ENCODE results near the gene LSAMP. TPM values are rescaled to one million over a fixed set of nuclear protein-coding genes. Genes with fewer than 3 reads are reported as not detected.

Gene LSAMP
- total RNA-seq, 4 donors from 2014 or later, result 4.3 to 5.2 (median 5.0) TPM

DNA sequence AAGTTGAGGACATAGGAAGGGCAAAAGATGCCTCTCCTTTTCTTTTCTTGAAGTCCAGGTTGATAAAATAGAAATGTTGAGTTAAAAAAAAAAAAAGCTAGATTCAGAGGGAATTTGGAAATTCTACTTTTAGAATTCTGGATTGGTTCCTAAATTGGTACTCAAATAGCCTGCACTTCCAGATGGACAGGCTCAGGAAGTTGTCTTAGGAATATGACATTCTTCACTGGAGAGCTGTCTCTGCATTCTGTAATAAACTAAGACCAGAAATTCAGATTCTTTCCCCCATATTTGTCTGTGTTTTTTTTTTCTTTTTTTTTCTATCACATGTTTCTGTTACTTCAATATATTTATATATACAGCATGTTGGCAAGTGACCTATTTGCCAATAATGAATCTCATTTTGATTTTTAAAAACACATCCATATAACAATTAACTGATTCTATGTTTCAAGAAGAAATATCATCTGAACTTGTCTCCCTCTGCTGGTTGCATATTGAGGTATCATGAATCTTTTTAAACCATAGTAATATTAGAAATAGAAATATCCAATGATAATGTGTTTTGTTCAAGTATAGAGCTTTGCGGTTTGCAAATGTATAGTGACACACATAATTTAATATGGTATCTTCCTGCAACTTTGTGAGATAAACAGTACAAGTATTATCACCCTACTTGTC, 8.5 kb upstream of the LSAMP start:
- DNase-seq (ENCODE audit: low spot score in 2 of 2), result no peak
- H3K27me3 ChIP-seq, result no peaks in the 10 kb centered on the region
- H3K4me3 ChIP-seq, result no peak overlapping the region
- H3K9me3 ChIP-seq, result no peaks in the 10 kb centered on the region
- no peak overlapping the region for H3K27ac ChIP-seq
- TF ChIP-seq EP300 (IDR thresholded peaks at IDR 0.05), result no peak
- TF ChIP-seq POLR2A (IDR thresholded peaks at IDR 0.05), result no peak
- TF ChIP-seq, protein P1, sequence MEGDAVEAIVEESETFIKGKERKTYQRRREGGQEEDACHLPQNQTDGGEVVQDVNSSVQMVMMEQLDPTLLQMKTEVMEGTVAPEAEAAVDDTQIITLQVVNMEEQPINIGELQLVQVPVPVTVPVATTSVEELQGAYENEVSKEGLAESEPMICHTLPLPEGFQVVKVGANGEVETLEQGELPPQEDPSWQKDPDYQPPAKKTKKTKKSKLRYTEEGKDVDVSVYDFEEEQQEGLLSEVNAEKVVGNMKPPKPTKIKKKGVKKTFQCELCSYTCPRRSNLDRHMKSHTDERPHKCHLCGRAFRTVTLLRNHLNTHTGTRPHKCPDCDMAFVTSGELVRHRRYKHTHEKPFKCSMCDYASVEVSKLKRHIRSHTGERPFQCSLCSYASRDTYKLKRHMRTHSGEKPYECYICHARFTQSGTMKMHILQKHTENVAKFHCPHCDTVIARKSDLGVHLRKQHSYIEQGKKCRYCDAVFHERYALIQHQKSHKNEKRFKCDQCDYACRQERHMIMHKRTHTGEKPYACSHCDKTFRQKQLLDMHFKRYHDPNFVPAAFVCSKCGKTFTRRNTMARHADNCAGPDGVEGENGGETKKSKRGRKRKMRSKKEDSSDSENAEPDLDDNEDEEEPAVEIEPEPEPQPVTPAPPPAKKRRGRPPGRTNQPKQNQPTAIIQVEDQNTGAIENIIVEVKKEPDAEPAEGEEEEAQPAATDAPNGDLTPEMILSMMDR (IDR thresholded peaks at IDR 0.05), result no peak
- no peak for TF ChIP-seq POLR2AphosphoS5 (IDR thresholded peaks at IDR 0.05)
- H3K36me3 ChIP-seq, result no peaks in the 10 kb centered on the region
- H3K4me1 ChIP-seq, result no peaks in the 10 kb centered on the region
- WGBS, result 63% methylated on average over 1 of the region's 1 CpG

DNA sequence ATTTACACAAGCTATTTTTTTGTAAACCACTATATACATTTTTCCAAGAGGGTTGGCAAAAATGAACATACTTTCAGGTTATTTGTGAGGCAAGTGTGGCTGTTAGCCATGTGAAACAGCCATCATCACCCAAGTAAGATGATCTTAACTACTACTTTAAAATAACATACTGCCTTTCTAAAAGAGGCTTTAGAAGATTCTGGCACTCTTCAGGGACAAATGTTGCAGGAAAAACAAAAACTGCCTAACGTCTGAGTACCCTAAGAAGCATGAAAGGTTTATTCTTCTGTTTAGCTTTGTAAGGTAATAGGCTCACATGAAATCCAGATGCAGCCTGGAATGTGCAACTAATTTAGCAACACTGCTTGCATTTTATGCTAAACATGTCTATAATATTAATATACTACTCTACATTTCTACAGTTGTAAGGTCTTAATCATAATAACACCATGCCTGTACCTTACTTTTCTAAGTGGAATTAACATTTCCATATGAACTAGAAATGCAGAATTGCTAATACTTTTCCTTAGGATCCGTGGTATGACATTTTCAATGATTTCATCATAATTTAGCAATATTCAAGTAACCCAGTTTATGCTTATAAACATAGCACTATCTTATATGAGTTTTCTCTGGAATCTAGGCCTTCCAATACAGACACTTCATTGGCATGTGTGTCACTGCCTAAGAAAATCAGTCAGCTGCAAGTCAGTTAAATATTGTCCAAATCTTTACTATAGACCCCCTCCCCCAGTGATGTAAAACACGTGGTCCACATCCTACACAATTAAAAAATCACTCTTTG, 4.5 kb upstream of the LSAMP start:
- WGBS, result 48% methylated on average over 3 of the region's 3 CpGs
- peaks cover 6% of the 10 kb centered on the region for H3K27me3 ChIP-seq
- no peak for DNase-seq (ENCODE audit: low spot score in 2 of 2)
- no peak overlapping the region for H3K27ac ChIP-seq
- no peaks in the 10 kb centered on the region for H3K36me3 ChIP-seq
- no peaks in the 10 kb centered on the region for H3K9me3 ChIP-seq
- H3K4me3 ChIP-seq, result no peak overlapping the region
- TF ChIP-seq POLR2AphosphoS5 (IDR thresholded peaks at IDR 0.05) (no peak), POLR2A (IDR thresholded peaks at IDR 0.05) (no peak), EP300 (IDR thresholded peaks at IDR 0.05) (no peak)
- TF ChIP-seq, protein P1 (IDR thresholded peaks at IDR 0.05), result no peak
- H3K4me1 ChIP-seq, result no peaks in the 10 kb centered on the region

DNA sequence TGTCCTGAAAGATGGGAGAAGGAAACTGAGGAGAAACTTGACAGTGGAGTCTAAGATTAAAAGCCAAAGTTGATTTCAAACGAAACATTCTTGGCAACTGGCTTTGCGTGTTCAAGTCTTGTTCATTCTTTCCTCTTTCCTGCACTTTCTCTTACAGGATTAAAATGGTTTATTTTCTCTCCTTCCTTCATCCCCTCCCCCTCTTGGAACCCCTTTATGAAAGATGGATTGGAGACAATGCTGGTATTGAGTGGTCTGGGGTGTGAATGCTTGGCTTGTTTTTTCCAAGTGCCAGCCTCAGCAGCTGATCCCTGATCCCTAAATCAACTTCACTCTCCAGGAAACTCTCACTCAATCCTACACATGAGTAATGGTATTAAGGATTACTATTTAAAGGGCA, 703 bp upstream of the LSAMP start:
- Histone ChIP-seq H3K4me3 (no peak overlapping the region), H3K4me1 (no peaks in the 10 kb centered on the region), H3K27ac (no peak overlapping the region), H3K27me3 (peaks cover 6% of the 10 kb centered on the region), H3K9me3 (no peaks in the 10 kb centered on the region), H3K36me3 (no peaks in the 10 kb centered on the region)
- TF ChIP-seq POLR2AphosphoS5 (IDR thresholded peaks at IDR 0.05) (no peak), POLR2A (IDR thresholded peaks at IDR 0.05) (no peak), EP300 (IDR thresholded peaks at IDR 0.05) (no peak)
- TF ChIP-seq, protein P1 (IDR thresholded peaks at IDR 0.05), result no peak
- DNase-seq (ENCODE audit: low spot score in 2 of 2), result no peak
- WGBS, result 48% methylated on average over 2 of the region's 2 CpGs

DNA sequence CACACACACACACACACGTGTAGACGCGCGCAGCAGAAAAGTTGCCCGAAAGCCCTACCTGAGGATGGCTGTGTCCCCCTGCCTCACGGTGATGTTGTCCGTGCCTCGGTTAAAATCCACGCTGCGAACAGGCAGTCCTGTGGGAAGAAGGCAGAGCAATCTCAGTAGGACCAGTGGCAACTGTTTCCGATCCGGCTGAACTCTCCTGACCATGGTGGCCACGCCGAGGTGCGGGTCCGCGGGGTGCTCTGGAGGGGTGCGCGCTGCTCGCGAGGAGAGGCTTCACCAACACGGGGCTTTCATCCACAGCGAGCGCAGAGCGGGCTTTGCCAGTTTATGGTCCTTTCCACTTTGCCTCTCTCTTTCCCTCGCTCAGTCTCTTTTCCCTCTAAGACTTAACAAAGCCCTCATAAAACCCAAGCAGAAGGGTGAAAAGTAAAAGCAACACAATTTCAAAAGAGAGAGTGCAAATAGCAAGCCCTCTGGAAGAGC, 422 bp downstream of the LSAMP start:
- no peaks in the 10 kb centered on the region for H3K9me3 ChIP-seq
- WGBS, result 3% methylated on average over 11 of the region's 26 CpGs
- H3K27me3 ChIP-seq, result peaks cover 6% of the 10 kb centered on the region
- H3K36me3 ChIP-seq, result no peaks in the 10 kb centered on the region
- TF ChIP-seq EP300 (IDR thresholded peaks at IDR 0.05), result no peak
- TF ChIP-seq POLR2AphosphoS5 (IDR thresholded peaks at IDR 0.05), result no peak
- TF ChIP-seq, protein P1 (IDR thresholded peaks at IDR 0.05), result no peak
- no peak for TF ChIP-seq POLR2A (IDR thresholded peaks at IDR 0.05)
- H3K4me3 ChIP-seq, result peak overlapping the region; percentile 37
- no peaks in the 10 kb centered on the region for H3K4me1 ChIP-seq
- no peak for DNase-seq (ENCODE audit: low spot score in 2 of 2)
- H3K27ac ChIP-seq, result no peak overlapping the region

DNA sequence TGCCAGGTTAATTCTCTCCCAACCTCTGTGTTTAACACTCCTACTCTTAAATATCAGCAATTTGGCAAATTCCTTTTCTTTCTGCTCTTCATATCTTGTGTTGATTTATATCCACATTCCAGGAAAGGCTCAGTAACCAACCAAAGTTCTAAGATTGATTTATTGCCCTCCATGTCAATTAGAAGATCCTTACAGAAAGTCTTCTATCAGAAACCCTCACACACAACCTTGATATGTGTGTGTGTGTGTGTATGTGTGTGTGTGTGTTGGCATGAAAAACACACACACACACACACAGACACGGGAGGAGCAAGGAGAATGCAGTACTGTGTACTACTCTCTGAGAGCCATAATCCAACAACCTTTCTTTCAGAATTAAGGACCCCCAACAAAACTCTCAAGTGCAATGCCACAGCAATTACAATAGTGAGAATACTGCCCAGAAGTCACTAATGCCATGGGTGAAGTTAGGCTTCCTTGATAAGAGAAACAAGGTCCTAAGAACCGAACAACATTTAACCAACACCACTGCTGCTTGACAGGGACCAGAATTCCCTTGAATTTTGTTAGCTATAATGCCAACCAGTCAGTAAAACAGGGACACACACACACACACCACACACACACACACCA, 1.1 kb downstream of the LSAMP start:
- Histone ChIP-seq H3K4me3 (peak overlapping the region; percentile 37), H3K27ac (no peak overlapping the region), H3K4me1 (no peaks in the 10 kb centered on the region), H3K36me3 (no peaks in the 10 kb centered on the region), H3K9me3 (no peaks in the 10 kb centered on the region), H3K27me3 (peaks cover 6% of the 10 kb centered on the region)
- TF ChIP-seq, protein P1 (IDR thresholded peaks at IDR 0.05), result no peak
- TF ChIP-seq EP300 (IDR thresholded peaks at IDR 0.05) (no peak), POLR2A (IDR thresholded peaks at IDR 0.05) (no peak), POLR2AphosphoS5 (IDR thresholded peaks at IDR 0.05) (no peak)
- WGBS, result 8% methylated on average over 2 of the region's 2 CpGs
- no peak for DNase-seq (ENCODE audit: low spot score in 2 of 2)
